ENCODE measurements around the gene KRTAP16-1.

DNA sequence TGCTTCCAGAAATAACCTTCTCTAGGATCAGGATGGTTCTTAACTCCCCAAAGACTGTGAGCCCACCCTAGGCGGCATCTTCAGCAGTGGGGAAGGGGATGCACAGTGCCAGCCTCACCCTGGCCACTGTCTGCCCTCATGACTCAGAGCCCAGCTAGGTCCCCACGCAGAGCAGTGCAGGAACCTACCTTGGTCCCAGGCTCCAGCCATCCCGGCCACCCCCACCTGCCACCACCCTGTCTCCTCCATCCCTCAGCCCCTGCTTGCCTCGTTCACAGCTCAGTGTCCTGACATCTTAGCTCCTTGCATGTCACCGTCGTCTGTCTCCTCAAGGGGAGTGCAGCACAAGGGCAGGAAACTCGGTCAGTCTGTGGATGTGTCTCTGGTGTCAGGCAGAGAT is 22.5 kb upstream of the KRTAP16-1 start:
- TF ChIP-seq, protein P1, sequence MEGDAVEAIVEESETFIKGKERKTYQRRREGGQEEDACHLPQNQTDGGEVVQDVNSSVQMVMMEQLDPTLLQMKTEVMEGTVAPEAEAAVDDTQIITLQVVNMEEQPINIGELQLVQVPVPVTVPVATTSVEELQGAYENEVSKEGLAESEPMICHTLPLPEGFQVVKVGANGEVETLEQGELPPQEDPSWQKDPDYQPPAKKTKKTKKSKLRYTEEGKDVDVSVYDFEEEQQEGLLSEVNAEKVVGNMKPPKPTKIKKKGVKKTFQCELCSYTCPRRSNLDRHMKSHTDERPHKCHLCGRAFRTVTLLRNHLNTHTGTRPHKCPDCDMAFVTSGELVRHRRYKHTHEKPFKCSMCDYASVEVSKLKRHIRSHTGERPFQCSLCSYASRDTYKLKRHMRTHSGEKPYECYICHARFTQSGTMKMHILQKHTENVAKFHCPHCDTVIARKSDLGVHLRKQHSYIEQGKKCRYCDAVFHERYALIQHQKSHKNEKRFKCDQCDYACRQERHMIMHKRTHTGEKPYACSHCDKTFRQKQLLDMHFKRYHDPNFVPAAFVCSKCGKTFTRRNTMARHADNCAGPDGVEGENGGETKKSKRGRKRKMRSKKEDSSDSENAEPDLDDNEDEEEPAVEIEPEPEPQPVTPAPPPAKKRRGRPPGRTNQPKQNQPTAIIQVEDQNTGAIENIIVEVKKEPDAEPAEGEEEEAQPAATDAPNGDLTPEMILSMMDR (IDR thresholded peaks at IDR 0.05; ENCODE audit: low read depth, low read length): no peak
- TF ChIP-seq POLR2A (IDR thresholded peaks at IDR 0.05; ENCODE audit: extremely low read depth, insufficient read length): no peak

All from NB4 (cell line).